CD14-positive monocyte (primary cell): ENCODE results near the gene HS6ST3. TPM values are rescaled to one million over a fixed set of nuclear protein-coding genes. Genes with fewer than 3 reads are reported as not detected.

Source experiments
- DNase-seq, 3 donors: peaks; one replicate each; pipeline ENCODE4 v3.0.0-alpha.2; 2011 to 2022
- H2AFZ ChIP-seq: 2 replicates; pipeline ENCODE4 v1.6.0; 2012; ENCODE audit warnings: mild to moderate bottlenecking, low read depth, low read length, inconsistent platforms; ENCODE audit not compliant: insufficient read depth, poor library complexity, severe bottlenecking
- H3K27ac ChIP-seq, 2 donors: 1 replicate in 1 of 2; 2 replicates in 1 of 2; pipeline ENCODE4 v1.5.1; 2012 to 2013; ENCODE audit warnings: low read length in 2 of 2, control low read depth in 1 of 2, inconsistent platforms in 1 of 2, low read depth in 1 of 2, mild to moderate bottlenecking in 1 of 2
- H3K27me3 ChIP-seq, 2 donors: one replicate each; pipeline versions ENCODE4 v1.6.0 to v1.6.1; 2011 to 2013; ENCODE audit warnings: low read length in 2 of 2; ENCODE audit not compliant: control insufficient read depth in 2 of 2, insufficient read depth in 2 of 2
- H3K36me3 ChIP-seq, 2 donors: replicated peaks in 1 of 2; 1 replicate in 1 of 2; 2 replicates in 1 of 2; pipeline versions ENCODE4 v1.5.1 to v1.6.1; 2012 to 2013; ENCODE audit warnings: low read length in 2 of 2, control low read depth in 1 of 2, inconsistent platforms in 1 of 2, mild to moderate bottlenecking in 1 of 2; ENCODE audit not compliant: insufficient read depth in 2 of 2, control insufficient read depth in 1 of 2
- H3K4me1 ChIP-seq, 2 donors: 1 replicate in 1 of 2; 2 replicates in 1 of 2; pipeline versions ENCODE4 v1.5.1 to v1.6.1; 2012 to 2013; ENCODE audit warnings: low read length in 2 of 2, control low read depth in 1 of 2, inconsistent platforms in 1 of 2, mild to moderate bottlenecking in 1 of 2, moderate library complexity in 1 of 2; ENCODE audit not compliant: insufficient read depth in 2 of 2, control insufficient read depth in 1 of 2
- H3K4me2 ChIP-seq: replicated peaks from 2 replicates; pipeline ENCODE3; 2012; ENCODE audit warnings: low read length, moderate library complexity, mild to moderate bottlenecking; ENCODE audit not compliant: poor library complexity, severe bottlenecking; ENCODE audit errors: extremely low read depth
- H3K4me3 ChIP-seq, 3 experiments: fragments of 200-600 bp in 1 of 3; sonication (generic) in 1 of 3; replicated peaks in 1 of 3; 1 replicate in 2 of 3; 2 replicates in 1 of 3; pipeline ENCODE4 v1.5.1; 2011 to 2013; ENCODE audit warnings: low read length in 3 of 3, mild to moderate bottlenecking in 3 of 3, control low read depth in 2 of 3, low read depth in 2 of 3, inconsistent platforms in 1 of 3, moderate library complexity in 1 of 3
- H3K79me2 ChIP-seq: 2 replicates; pipeline ENCODE4 v1.6.0; 2012; ENCODE audit warnings: mild to moderate bottlenecking, control low read depth, inconsistent platforms, low read length, moderate library complexity; ENCODE audit not compliant: insufficient read depth
- H3K9ac ChIP-seq: 2 replicates; pipeline ENCODE4 v1.6.0; 2017; ENCODE audit warnings: low read length, mild to moderate bottlenecking; ENCODE audit not compliant: insufficient read depth, poor library complexity, severe bottlenecking
- H3K9me3 ChIP-seq, 2 donors: replicated peaks in 1 of 2; 1 replicate in 1 of 2; 2 replicates in 1 of 2; pipeline versions ENCODE4 v1.5.1 to v1.6.1; 2012 to 2013; ENCODE audit warnings: low read length in 2 of 2, control low read depth in 1 of 2; ENCODE audit not compliant: control insufficient read depth in 1 of 2, insufficient read depth in 1 of 2
- H4K20me1 ChIP-seq: 2 replicates; pipeline ENCODE4 v1.6.0; 2012; ENCODE audit warnings: mild to moderate bottlenecking, low read length, control low read depth, moderate library complexity; ENCODE audit not compliant: insufficient read depth
- H3K27ac Mint-ChIP-seq, 7 donors: one replicate each; pipeline ENCODE4 v1.8.0; 2020; ENCODE audit warnings: mild to moderate bottlenecking in 7 of 7, mixed read lengths in 7 of 7, moderate library complexity in 6 of 7, inconsistent platforms in 2 of 7
- H3K27me3 Mint-ChIP-seq, 3 donors: one replicate each; pipeline ENCODE4 v1.8.0; 2021 to 2022; ENCODE audit warnings: low read depth in 3 of 3, mild to moderate bottlenecking in 3 of 3, mixed read lengths in 3 of 3, moderate library complexity in 3 of 3, inconsistent platforms in 1 of 3
- H3K36me3 Mint-ChIP-seq, 2 donors: one replicate each; pipeline ENCODE4 v1.8.0; 2020; ENCODE audit warnings: mixed read lengths in 2 of 2, inconsistent platforms in 1 of 2, mild to moderate bottlenecking in 1 of 2
- H3K4me1 Mint-ChIP-seq: one replicate; pipeline ENCODE4 v1.8.0; 2020; ENCODE audit warnings: mild to moderate bottlenecking, mixed read lengths
- H3K4me3 Mint-ChIP-seq, 2 donors: one replicate each; pipeline ENCODE4 v1.8.0; 2020; ENCODE audit warnings: mild to moderate bottlenecking in 2 of 2, mixed read lengths in 2 of 2, moderate library complexity in 1 of 2
- H3K9me3 Mint-ChIP-seq, 7 donors: one replicate each; pipeline ENCODE4 v1.8.0; 2020 to 2022; ENCODE audit warnings: mixed read lengths in 7 of 7, mild to moderate bottlenecking in 6 of 7, moderate library complexity in 6 of 7, inconsistent platforms in 2 of 7
- CTCF ChIP-seq: fragments of 200-600 bp; IDR thresholded peaks from one replicate; pipeline ENCODE4 v1.8.0; 2022; ENCODE audit warnings: antibody characterized with exemption, mild to moderate bottlenecking
- WGBS: methylation state at CpG from one replicate; pipeline ENCODE4 v1.1.5; 2013; ENCODE audit warnings: missing lambda C conversion rate; ENCODE audit not compliant: insufficient coverage; 5-methylcytosine and 5-hydroxymethylcytosine counted together
- intact Hi-C, 2 donors: fragments of 100-400 bp; cut with micrococcal nuclease; formaldehyde crosslinking; loops; one replicate each; pipeline versions ENCODE4 v1.15.0 to v1.15.1; 2023
- polyA plus RNA-seq, 3 donors: library from polyadenylated mRNA; depleted of rRNA in 1 of 3; unstranded in 2 of 3; stranded (reverse) in 1 of 3; fragments of 300-500 nt in 2 of 3; fragments of >200 nt in 1 of 3; fragmentation: Illumina TruSeq in 2 of 3; gene quantifications; 1 replicate in 2 of 3; 2 replicates in 1 of 3; pipeline ENCODE4 v1.2.3, GENCODE V29; 2012 to 2021

Gene HS6ST3
- polyA plus RNA-seq, 3 donors, result not detected

- WGBS, result 91% methylated on average over 4 of the region's 4 CpGs
- Histone ChIP-seq H3K4me3 (no peak overlapping the region), H2AFZ (no peak overlapping the region), H3K9ac (no peak overlapping the region), H3K36me3 (no peaks in the 10 kb centered on the region), H4K20me1 (no peaks in the 10 kb centered on the region), H3K9me3 (peaks cover 4 to 14% of the 10 kb centered on the region in 2 donors), H3K79me2 (no peaks in the 10 kb centered on the region), H3K27me3 (no peaks in the 10 kb centered on the region), H3K27ac (no peak overlapping the region), H3K4me2 (no peak overlapping the region), H3K4me1 (no peaks in the 10 kb centered on the region)
- no peak for TF ChIP-seq CTCF
- peaks cover 0 to 2% (median 0%) of the 10 kb centered on the region in 3 donors for H3K27me3 Mint-ChIP-seq
- no peaks in the 10 kb centered on the region for H3K4me1 Mint-ChIP-seq
- no peaks in the 10 kb centered on the region for H3K36me3 Mint-ChIP-seq
- intact Hi-C loops, result no loop called here
- no peak for DNase-seq
- peaks cover 2 to 8% (median 5%) of the 10 kb centered on the region in 7 donors for H3K9me3 Mint-ChIP-seq
- H3K27ac Mint-ChIP-seq, result no peak overlapping the region
- H3K4me3 Mint-ChIP-seq, result no peak overlapping the region
These were observed 402.9 kb downstream of the HS6ST3 start for GRCh38 chr13:96492766-96493165.

- Mint-ChIP-seq H3K27ac (no peak overlapping the region), H3K27me3 (peaks cover 0 to 2% (median 0%) of the 10 kb centered on the region in 3 donors), H3K4me1 (no peaks in the 10 kb centered on the region), H3K36me3 (no peaks in the 10 kb centered on the region), H3K9me3 (peaks cover 0 to 19% (median 7%) of the 10 kb centered on the region in 7 donors), H3K4me3 (no peak overlapping the region)
- H3K27ac ChIP-seq, result no peak overlapping the region
- no peaks in the 10 kb centered on the region for H3K36me3 ChIP-seq
- no peak for TF ChIP-seq CTCF
- DNase-seq, result no peak
- H3K4me3 ChIP-seq, result no peak overlapping the region
- intact Hi-C loops, result no loop called here
- no peaks in the 10 kb centered on the region for H3K4me1 ChIP-seq
- WGBS, result 92% methylated on average over 1 of the region's 5 CpGs
- H3K4me2 ChIP-seq, result no peak overlapping the region
- no peak overlapping the region for H2AFZ ChIP-seq
- peaks cover 4 to 11% of the 10 kb centered on the region in 2 donors for H3K9me3 ChIP-seq
- no peak overlapping the region for H3K9ac ChIP-seq
- H4K20me1 ChIP-seq, result no peaks in the 10 kb centered on the region
- no peaks in the 10 kb centered on the region for H3K79me2 ChIP-seq
- no peaks in the 10 kb centered on the region for H3K27me3 ChIP-seq
These were observed 409.7 kb downstream of the HS6ST3 start for GRCh38 chr13:96499656-96500055.
